Astrocyte (in vitro differentiated cells and primary cell): ENCODE results near the gene SPTBN5.

Experiments
- EZH2 ChIP-seq: IDR thresholded peaks from 2 replicates; pipeline ENCODE4 v1.6.1; 2012; ENCODE audit warnings: mild to moderate bottlenecking, low read length, inconsistent platforms; ENCODE audit not compliant: insufficient read depth
- TF ChIP-seq, protein P1 (sequence below): IDR thresholded peaks from 2 replicates; pipeline ENCODE4 v1.5.1; 2011; ENCODE audit warnings: low read depth, mild to moderate bottlenecking, inconsistent platforms, low read length, moderate library complexity; ENCODE audit not compliant: insufficient read depth

DNA sequence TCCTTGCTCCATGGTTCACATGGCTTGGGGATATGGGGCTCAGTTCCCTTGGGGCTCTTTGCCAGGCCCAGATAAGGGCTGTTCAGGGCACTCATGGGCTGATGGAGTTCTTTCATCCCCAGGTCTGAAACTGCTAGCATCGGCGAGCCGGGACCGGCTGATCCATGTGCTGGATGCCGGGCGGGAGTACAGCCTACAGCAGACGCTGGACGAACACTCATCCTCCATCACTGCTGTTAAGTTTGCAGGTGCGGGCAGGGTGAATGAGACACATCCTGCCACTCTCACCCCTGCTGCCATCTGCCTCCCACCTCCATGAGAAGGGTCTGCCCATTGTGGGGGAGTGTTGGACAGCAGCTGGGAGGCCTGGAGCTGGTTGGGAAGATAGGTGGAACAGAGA is 77.1 kb downstream of the SPTBN5 start:
- TF ChIP-seq, protein P1, sequence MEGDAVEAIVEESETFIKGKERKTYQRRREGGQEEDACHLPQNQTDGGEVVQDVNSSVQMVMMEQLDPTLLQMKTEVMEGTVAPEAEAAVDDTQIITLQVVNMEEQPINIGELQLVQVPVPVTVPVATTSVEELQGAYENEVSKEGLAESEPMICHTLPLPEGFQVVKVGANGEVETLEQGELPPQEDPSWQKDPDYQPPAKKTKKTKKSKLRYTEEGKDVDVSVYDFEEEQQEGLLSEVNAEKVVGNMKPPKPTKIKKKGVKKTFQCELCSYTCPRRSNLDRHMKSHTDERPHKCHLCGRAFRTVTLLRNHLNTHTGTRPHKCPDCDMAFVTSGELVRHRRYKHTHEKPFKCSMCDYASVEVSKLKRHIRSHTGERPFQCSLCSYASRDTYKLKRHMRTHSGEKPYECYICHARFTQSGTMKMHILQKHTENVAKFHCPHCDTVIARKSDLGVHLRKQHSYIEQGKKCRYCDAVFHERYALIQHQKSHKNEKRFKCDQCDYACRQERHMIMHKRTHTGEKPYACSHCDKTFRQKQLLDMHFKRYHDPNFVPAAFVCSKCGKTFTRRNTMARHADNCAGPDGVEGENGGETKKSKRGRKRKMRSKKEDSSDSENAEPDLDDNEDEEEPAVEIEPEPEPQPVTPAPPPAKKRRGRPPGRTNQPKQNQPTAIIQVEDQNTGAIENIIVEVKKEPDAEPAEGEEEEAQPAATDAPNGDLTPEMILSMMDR = no peak
- no peak for TF ChIP-seq EZH2
